ENCODE data around the gene CLTB. TPM values are rescaled to one million over a fixed set of nuclear protein-coding genes. Genes with fewer than 3 reads are reported as not detected.

CLTB gene
- total and polyA plus RNA-seq, 2 of the 8 experiments (the other 6 are each of a cell fraction or from before 2014, with no cell fraction given) = 25.9 to 34.9 TPM

GRCh38 chr5:176356179-176356566 lies 60.2 kb downstream of the CLTB start:
- ChIA-PET CTCF (ENCODE audit: partially characterized antibody) (interaction anchor here (0.6 to 1.4 kb wide), 6 partner anchors 10 to 53 kb away, joined by 3 to 4 read pairs (median 4); no protein-coding TSS in a partner anchor), POLR2A (ENCODE audit: partially characterized antibody) (interaction anchor here (0.9 kb wide), 1 partner anchor 10 kb away, joined by 3 read pairs; no protein-coding TSS in a partner anchor)
- no peak overlapping the region for H2BK5ac ChIP-seq (ENCODE audit: low read depth, low read length)
- no peak for FAIRE-seq
- no peak overlapping the region for H4K91ac ChIP-seq (replicated peaks; ENCODE audit: insufficient read length, low read length)
- peaks cover 9 to 75% of the 10 kb centered on the region in 2 experiments for H3K79me2 ChIP-seq (ENCODE audit: control insufficient read depth in 1 of 2, insufficient read depth in 2 of 2, low read length in 2 of 2)
- H4K20me1 ChIP-seq (replicated peaks in 1 of 2; ENCODE audit: control insufficient read depth in 1 of 2, insufficient read depth in 2 of 2, low read length in 2 of 2) = peaks cover 11 to 34% of the 10 kb centered on the region in 2 experiments
- peaks cover 22% of the 10 kb centered on the region for H3K79me1 ChIP-seq (ENCODE audit: low read depth, low read length)
- no peak overlapping the region; the same call in 1 of the 2 replicates for H3K27ac ChIP-seq (ENCODE audit: low read depth, low read length)
- H3K4me3 ChIP-seq (ENCODE audit: extremely low read depth in 1 of 4, insufficient read depth in 2 of 4, low read depth in 3 of 4, low read length in 4 of 4) = no peak overlapping the region
- no peak overlapping the region for H3K9ac ChIP-seq (replicated peaks in 1 of 4; ENCODE audit: extremely low read depth in 1 of 4, low read depth in 3 of 4, low read length in 3 of 4)
- no peak overlapping the region for H3K14ac ChIP-seq (ENCODE audit: insufficient read length)
- no peak overlapping the region for H2AK5ac ChIP-seq (ENCODE audit: low read depth, low read length)
- no peak overlapping the region for H4K5ac ChIP-seq (ENCODE audit: insufficient read length, low read depth, low read length)
- H3K23ac ChIP-seq (ENCODE audit: insufficient read length) = no peak overlapping the region
- H2BK12ac ChIP-seq (ENCODE audit: low read depth, low read length) = no peak overlapping the region
- no peak overlapping the region for H2BK120ac ChIP-seq (replicated peaks; ENCODE audit: low read depth, low read length)
- H3K18ac ChIP-seq (ENCODE audit: extremely low read depth, low read length) = no peak overlapping the region
- no peak overlapping the region for H3K4me2 ChIP-seq (ENCODE audit: insufficient read depth in 1 of 2, low read depth in 2 of 2, low read length in 2 of 2)
- H2BK15ac ChIP-seq (ENCODE audit: low read length) = no peak overlapping the region
- WGBS, 2 experiments (ENCODE audit: extremely low coverage in 1 of 2, insufficient coverage in 1 of 2, insufficient read length in 1 of 2, insufficient replicate concordance in 2 of 2, low coverage in 1 of 2, low lambda C conversion rate in 2 of 2, missing lambda C conversion rate in 1 of 2) = 92% methylated on average over 3 of the region's 3 CpGs; no CpG with 5 or more reads in 1 of the 2 experiments
- no peak overlapping the region for H3K56ac ChIP-seq (replicated peaks; ENCODE audit: insufficient read length, low read depth, low read length)
- H4K8ac ChIP-seq (ENCODE audit: extremely low read depth, insufficient read depth, low read length) = no peak overlapping the region
- H2BK20ac ChIP-seq (ENCODE audit: low read length) = no peak overlapping the region
- no peaks in the 10 kb centered on the region; the same call in 1 of the 2 replicates for H3K23me2 ChIP-seq (ENCODE audit: low read depth, low read length)
- no peak overlapping the region for H2AFZ ChIP-seq (ENCODE audit: low read length)
- H3K4ac ChIP-seq (replicated peaks; ENCODE audit: insufficient read length, low read depth, low read length) = no peak overlapping the region
- DNase-seq (ENCODE audit: low read depth in 1 of 2, low spot score in 2 of 2) = no peak
- H3K9me3 ChIP-seq (ENCODE audit: insufficient read depth in 2 of 2, low read depth in 1 of 2, low read length in 1 of 2) = no peaks in the 10 kb centered on the region
- no peaks in the 10 kb centered on the region for H3K27me3 ChIP-seq (replicated peaks in 1 of 4; ENCODE audit: control insufficient read depth in 3 of 4, extremely low read depth in 1 of 4, insufficient read depth in 3 of 4, low read length in 3 of 4)
- H3K36me3 ChIP-seq (ENCODE audit: control insufficient read depth in 2 of 4, insufficient read depth in 4 of 4, low read length in 3 of 4) = peaks cover 14 to 68% (median 28%) of the 10 kb centered on the region in 4 experiments
- no peaks in the 10 kb centered on the region; a peak in 1 of 7 replicates for H3K4me1 ChIP-seq (replicated peaks in 1 of 4; ENCODE audit: control insufficient read depth in 3 of 4, insufficient read depth in 4 of 4, low read length in 3 of 4)
- TF ChIP-seq SP4 (IDR thresholded peaks at IDR 0.05; ENCODE audit: low read length) (no peak), ZNF274 (IDR thresholded peaks at IDR 0.05; ENCODE audit: borderline replicate concordance, extremely low read depth, low read length) (no peak)

Data from H1 (cell line).